IMR-90 (cell line): Measurements from ENCODE around the gene PCGF6. TPM values are rescaled to one million over a fixed set of nuclear protein-coding genes. Genes with fewer than 3 reads are reported as not detected.

Source experiments
- ATAC-seq: fragments of 200-7000 bp; cut with Tn5 transposase; 2 replicates; pipeline ENCODE4 v1.9.1; 2020; ENCODE audit warnings: low read depth, mild to moderate bottlenecking, moderate library complexity
- BruUV-seq: library from RNA; stranded (reverse); fragments of 400-500 nt; replicated peaks from 2 replicates; lab custom pipeline; 2021; lab: Mats Ljungman, UMichigan
- CTCF ChIA-PET: fragments of 300-600 bp; formaldehyde crosslinking; extraction: SDS; loops from one replicate; lab custom pipeline; 2021; ENCODE audit warnings: antibody characterized with exemption; lab: Yijun Ruan, JAX
- POLR2A ChIA-PET: fragments of 300-600 bp; sonication (Branson Sonifier 250); formaldehyde crosslinking; loops from one replicate; lab custom pipeline; 2022; ENCODE audit warnings: antibody characterized with exemption; ENCODE audit not compliant: unreplicated experiment; lab: Charles Lee
- DNase-seq: peaks from one replicate; pipeline ENCODE4 v3.0.0; 2013
- H2AFZ ChIP-seq: replicated peaks from 2 replicates; pipeline ENCODE3; 2013; ENCODE audit warnings: low read length, mild to moderate bottlenecking; ENCODE audit not compliant: poor library complexity
- H2AK5ac ChIP-seq: 2 replicates; pipeline ENCODE4 v1.6.1; 2013; ENCODE audit warnings: low read depth, low read length, inconsistent platforms
- H2AK9ac ChIP-seq: replicated peaks from 2 replicates; pipeline ENCODE3; 2013; ENCODE audit warnings: mild to moderate bottlenecking, low read depth, low read length, moderate library complexity; ENCODE audit not compliant: poor library complexity
- H2BK120ac ChIP-seq: 2 replicates; pipeline ENCODE4 v1.6.1; 2013; ENCODE audit warnings: low read depth, low read length, inconsistent platforms
- H2BK15ac ChIP-seq: 3 replicates; pipeline ENCODE4 v1.6.1; 2013; ENCODE audit warnings: low read depth, low read length, inconsistent platforms
- H2BK20ac ChIP-seq: 2 replicates; pipeline ENCODE4 v1.6.1; 2013; ENCODE audit warnings: low read depth, mild to moderate bottlenecking, inconsistent platforms, low read length, moderate library complexity
- H2BK5ac ChIP-seq: 2 replicates; pipeline ENCODE4 v1.6.1; 2013; ENCODE audit warnings: mild to moderate bottlenecking, low read depth, low read length, inconsistent platforms; ENCODE audit not compliant: poor library complexity, severe bottlenecking
- H3K14ac ChIP-seq: replicated peaks from 2 replicates; pipeline ENCODE4 v1.6.1; 2013; ENCODE audit warnings: low read depth, low read length, inconsistent platforms
- H3K18ac ChIP-seq: 2 replicates; pipeline ENCODE4 v1.6.1; 2013; ENCODE audit warnings: low read depth, low read length, control low read depth
- H3K23ac ChIP-seq: 2 replicates; pipeline ENCODE4 v1.6.1; 2013; ENCODE audit warnings: low read depth, low read length, inconsistent platforms
- H3K27ac ChIP-seq: 2 replicates; pipeline ENCODE4 v1.5.1; 2013; ENCODE audit warnings: mild to moderate bottlenecking, control low read depth, low read length; ENCODE audit not compliant: insufficient read depth
- H3K27me3 ChIP-seq: 2 replicates; pipeline ENCODE4 v1.6.1; 2013; ENCODE audit warnings: low read length; ENCODE audit not compliant: control insufficient read depth, insufficient read depth
- H3K36me3 ChIP-seq: 2 replicates; pipeline ENCODE4 v1.6.1; 2013; ENCODE audit warnings: low read length, mixed read lengths; ENCODE audit not compliant: control insufficient read depth, insufficient read depth
- H3K4ac ChIP-seq: 2 replicates; pipeline ENCODE4 v1.6.1; 2013; ENCODE audit warnings: low read depth, low read length, inconsistent platforms
- H3K4me1 ChIP-seq: 2 replicates; pipeline ENCODE4 v1.6.1; 2013; ENCODE audit warnings: low read length, mixed read lengths; ENCODE audit not compliant: control insufficient read depth, insufficient read depth
- H3K4me2 ChIP-seq: 2 replicates; pipeline ENCODE4 v1.6.1; 2013; ENCODE audit warnings: low read depth, mild to moderate bottlenecking, control low read depth, low read length, moderate library complexity
- H3K4me3 ChIP-seq: 2 replicates; pipeline ENCODE4 v1.5.1; 2013; ENCODE audit warnings: low read depth, mild to moderate bottlenecking, control low read depth, low read length, moderate library complexity; ENCODE audit not compliant: insufficient read depth
- H3K56ac ChIP-seq: 2 replicates; pipeline ENCODE4 v1.6.1; 2013; ENCODE audit warnings: low read length, inconsistent platforms; ENCODE audit not compliant: insufficient read depth; ENCODE audit errors: extremely low read depth
- H3K79me1 ChIP-seq, 2 experiments: 2 replicates each; pipeline ENCODE4 v1.6.1; 2013; ENCODE audit warnings: low read length in 2 of 2, inconsistent platforms in 1 of 2, low read depth in 1 of 2
- H3K9ac ChIP-seq: 2 replicates; pipeline ENCODE4 v1.6.1; 2013; ENCODE audit warnings: low read depth, low read length, control low read depth
- H3K9me1 ChIP-seq: 2 replicates; pipeline ENCODE4 v1.6.1; 2013; ENCODE audit warnings: low read length, inconsistent platforms; ENCODE audit not compliant: insufficient read depth
- H3K9me3 ChIP-seq: 2 replicates; pipeline ENCODE4 v1.6.1; 2013; ENCODE audit warnings: low read length; ENCODE audit not compliant: control insufficient read depth, insufficient read depth
- H4K20me1 ChIP-seq: 2 replicates; pipeline ENCODE4 v1.6.1; 2013; ENCODE audit warnings: low read length, inconsistent platforms; ENCODE audit not compliant: insufficient read depth
- H4K5ac ChIP-seq: 2 replicates; pipeline ENCODE4 v1.6.1; 2013; ENCODE audit warnings: mild to moderate bottlenecking, low read depth, low read length, control low read depth
- H4K8ac ChIP-seq, 2 experiments: 2 replicates each; pipeline ENCODE4 v1.6.1; 2013; ENCODE audit warnings: low read depth in 2 of 2, low read length in 2 of 2, control low read depth in 1 of 2, inconsistent platforms in 1 of 2
- H4K91ac ChIP-seq: 2 replicates; pipeline ENCODE4 v1.6.1; 2013; ENCODE audit warnings: low read depth, low read length, inconsistent platforms; ENCODE audit not compliant: insufficient read depth
- BHLHE40 ChIP-seq: fragments of 150-350 bp; IDR thresholded peaks from 2 replicates; pipeline ENCODE4 v1.6.1; 2016; ENCODE audit warnings: mild to moderate bottlenecking, low read depth, low read length
- CEBPB ChIP-seq: IDR thresholded peaks from 2 replicates; pipeline ENCODE4 v1.6.1; 2012; ENCODE audit warnings: low read depth, low read length, improper control_type of control experiment
- CHD1 ChIP-seq: IDR thresholded peaks from 2 replicates; pipeline ENCODE4 v1.6.1; 2012; ENCODE audit warnings: low read depth, low read length, improper control_type of control experiment
- CTCF ChIP-seq: conservative IDR thresholded peaks from 2 replicates; pipeline ENCODE4 v1.5.1; 2012; ENCODE audit warnings: mild to moderate bottlenecking, low read depth, low read length, improper control_type of control experiment
- ELK1 ChIP-seq: fragments of 150-350 bp; IDR thresholded peaks from 2 replicates; pipeline ENCODE4 v1.6.1; 2016; ENCODE audit warnings: low read depth, mild to moderate bottlenecking, low read length, moderate library complexity, borderline replicate concordance
- FOS ChIP-seq: fragments of 150-350 bp; IDR thresholded peaks from 2 replicates; pipeline ENCODE4 v1.6.1; 2016; ENCODE audit warnings: low read depth, low read length
- MAFK ChIP-seq: IDR thresholded peaks from 2 replicates; pipeline ENCODE4 v1.6.1; 2012; ENCODE audit warnings: low read depth, low read length, improper control_type of control experiment
- MAZ ChIP-seq: IDR thresholded peaks from 2 replicates; pipeline ENCODE4 v1.6.1; 2012; ENCODE audit warnings: low read depth, mild to moderate bottlenecking, low read length, improper control_type of control experiment, moderate library complexity, borderline replicate concordance
- MXI1 ChIP-seq: IDR thresholded peaks from 2 replicates; pipeline ENCODE4 v1.6.1; 2012; ENCODE audit warnings: low read depth, mild to moderate bottlenecking, low read length, moderate library complexity, borderline replicate concordance
- NFE2L2 ChIP-seq: fragments of 150-350 bp; IDR thresholded peaks from 2 replicates; pipeline ENCODE4 v1.6.1; 2016; ENCODE audit warnings: low read depth, mild to moderate bottlenecking, low read length
- POLR2A ChIP-seq: IDR thresholded peaks from 2 replicates; pipeline ENCODE4 v1.6.1; 2012; ENCODE audit warnings: mild to moderate bottlenecking, low read depth, low read length
- RAD21 ChIP-seq: IDR thresholded peaks from 2 replicates; pipeline ENCODE4 v1.6.1; 2012; ENCODE audit warnings: low read length, improper control_type of control experiment
- RCOR1 ChIP-seq: IDR thresholded peaks from 2 replicates; pipeline ENCODE4 v1.6.1; 2012; ENCODE audit warnings: mild to moderate bottlenecking, low read length, improper control_type of control experiment; ENCODE audit not compliant: insufficient replicate concordance
- RFX5 ChIP-seq: IDR thresholded peaks from 2 replicates; pipeline ENCODE4 v1.8.0; 2012; ENCODE audit warnings: low read depth, mild to moderate bottlenecking, low read length, moderate library complexity
- SMC3 ChIP-seq: fragments of 150-350 bp; IDR thresholded peaks from 2 replicates; pipeline ENCODE4 v1.6.1; 2016; ENCODE audit warnings: low read depth, mild to moderate bottlenecking, antibody characterized with exemption, low read length, moderate library complexity
- USF2 ChIP-seq: fragments of 150-350 bp; IDR thresholded peaks from 2 replicates; pipeline ENCODE4 v1.6.1; 2017; ENCODE audit warnings: mild to moderate bottlenecking, antibody characterized with exemption, low read length, low read depth
- WGBS, 2 experiments: methylation state at CpG; one replicate each; pipeline versions ENCODE4 v1.1.5 to v1.1.7; 2013; ENCODE audit warnings: missing lambda C conversion rate in 2 of 2; ENCODE audit not compliant: insufficient read length in 1 of 2; ENCODE audit errors: extremely low coverage in 2 of 2; 5-methylcytosine and 5-hydroxymethylcytosine counted together
- dilution Hi-C: fragments of 300-500 bp; cut with HindIII; formaldehyde crosslinking; loops from one replicate; pipeline ENCODE4 v1.14.3; 2018; ENCODE audit warnings: low sequenced_read_pairs; ENCODE audit not compliant: unreplicated experiment
- in situ Hi-C: fragments of 300-500 bp; cut with MboI; formaldehyde crosslinking; loops from 3 replicates; pipeline ENCODE4 v1.14.3; 2019; ENCODE audit warnings: low sequenced_read_pairs, inconsistent platforms, mixed read lengths
- intact Hi-C: fragments of 100-400 bp; cut with micrococcal nuclease; formaldehyde crosslinking; loops from 2 replicates; pipeline ENCODE4 v1.10.0; 2022
- polyA plus RNA-seq, 3 experiments: library from polyadenylated mRNA; depleted of rRNA; stranded (reverse); fragments of >200 nt; gene quantifications; 2 replicates each; pipeline ENCODE4 v1.2.3, GENCODE V29; 2012; ENCODE audit warnings: low replicate concordance in 1 of 3
- total RNA-seq: library from RNA; depleted of rRNA; stranded (reverse); fragments of >200 nt; gene quantifications from 2 replicates; pipeline ENCODE4 v1.2.3, GENCODE V29; 2012

Gene PCGF6
- total and polyA plus RNA-seq, 2 of the 4 experiments (the other 2 are of a cell fraction), result 4.9 to 6.5 TPM

GRCh38 chr10:103355906-103356599 lies 5.1 kb upstream of the PCGF6 start:
- H3K27ac ChIP-seq, result no peak overlapping the region
- H4K20me1 ChIP-seq, result no peaks in the 10 kb centered on the region
- H3K23ac ChIP-seq, result no peak overlapping the region
- no peaks in the 10 kb centered on the region for H3K27me3 ChIP-seq
- H4K91ac ChIP-seq, result no peak overlapping the region
- H3K18ac ChIP-seq, result no peak overlapping the region
- no peaks in the 10 kb centered on the region for H3K79me1 ChIP-seq
- BruUV-seq, result no TSS peak
- H3K4me3 ChIP-seq, result no peak overlapping the region
- DNase-seq (no peak), ATAC-seq (no peak)
- no peak overlapping the region for H2AFZ ChIP-seq
- H2AK9ac ChIP-seq, result no peak overlapping the region
- POLR2A ChIA-PET, result no interaction called here
- H2AK5ac ChIP-seq, result no peak overlapping the region
- no peaks in the 10 kb centered on the region for H3K9me3 ChIP-seq
- no peaks in the 10 kb centered on the region for H3K9me1 ChIP-seq
- H2BK20ac ChIP-seq, result no peak overlapping the region
- H4K5ac ChIP-seq, result no peak overlapping the region
- H3K4ac ChIP-seq, result no peak overlapping the region
- H3K4me1 ChIP-seq, result no peaks in the 10 kb centered on the region
- CTCF ChIA-PET, result interaction anchor here (0.6 kb wide), 2 partner anchors 10 to 55 kb away, joined by 4 to 5 read pairs; no protein-coding TSS in a partner anchor
- H3K36me3 ChIP-seq, result no peaks in the 10 kb centered on the region
- intact Hi-C loops (no loop called here), in situ Hi-C loops (no loop called here), dilution Hi-C loops (no loop called here)
- H2BK120ac ChIP-seq, result no peak overlapping the region
- no peak for TF ChIP-seq MXI1
- TF ChIP-seq CEBPB, result no peak
- no peak for TF ChIP-seq RFX5
- no peak for TF ChIP-seq BHLHE40
- TF ChIP-seq SMC3, result no peak
- TF ChIP-seq MAFK, result no peak
- no peak for TF ChIP-seq FOS
- no peak for TF ChIP-seq POLR2A
- no peak for TF ChIP-seq CTCF
- no peak for TF ChIP-seq ELK1
- no peak for TF ChIP-seq USF2
- TF ChIP-seq NFE2L2, result no peak
- TF ChIP-seq RAD21, result no peak
- TF ChIP-seq MAZ, result no peak
- no peak for TF ChIP-seq RCOR1
- TF ChIP-seq CHD1, result no peak
- no peak overlapping the region for H3K56ac ChIP-seq
- H3K14ac ChIP-seq, result no peak overlapping the region
- H4K8ac ChIP-seq, result no peak overlapping the region
- WGBS, 2 experiments, result no CpG with 5 or more reads among the region's 5 CpGs
- H3K9ac ChIP-seq, result no peak overlapping the region
- H2BK5ac ChIP-seq, result no peak overlapping the region
- H3K4me2 ChIP-seq, result no peak overlapping the region
- no peak overlapping the region for H2BK15ac ChIP-seq
